Activated T-cell treated with anti-CD3 and anti-CD28 coated beads, Interleukin-2, amount 50 U/mL, for 24 hours (primary cell): Measurements from ENCODE around the gene OSM.

Source experiments
- DNase-seq: peaks from one replicate; pipeline ENCODE4 v3.0.0-alpha.2; 2020
- H3K27ac Mint-ChIP-seq: 2 replicates; pipeline ENCODE4 v1.8.0; 2020; ENCODE audit warnings: mild to moderate bottlenecking, mixed read lengths
- H3K27me3 Mint-ChIP-seq: 2 replicates; pipeline ENCODE4 v1.8.0; 2020; ENCODE audit warnings: mixed read lengths
- H3K36me3 Mint-ChIP-seq: 2 replicates; pipeline ENCODE4 v1.8.0; 2020; ENCODE audit warnings: low read depth, mixed read lengths
- H3K4me1 Mint-ChIP-seq: 2 replicates; pipeline ENCODE4 v1.8.0; 2020; ENCODE audit warnings: low read depth, mixed read lengths
- H3K4me3 Mint-ChIP-seq: 2 replicates; pipeline ENCODE4 v1.8.0; 2020; ENCODE audit warnings: mild to moderate bottlenecking, moderate library complexity, mixed read lengths
- H3K9me3 Mint-ChIP-seq: 2 replicates; pipeline ENCODE4 v1.8.0; 2020; ENCODE audit warnings: mixed read lengths

The OSM gene

GRCh38 chr22:30305519-30305905, 38.9 kb upstream of the OSM start:
- peak overlapping the region; percentile 96 for H3K27ac Mint-ChIP-seq
- H3K9me3 Mint-ChIP-seq = no peaks in the 10 kb centered on the region
- DNase-seq = peak; percentile 61
- no peaks in the 10 kb centered on the region for H3K27me3 Mint-ChIP-seq
- peaks cover 31% of the 10 kb centered on the region for H3K36me3 Mint-ChIP-seq
- peaks cover 99% of the 10 kb centered on the region for H3K4me1 Mint-ChIP-seq
- H3K4me3 Mint-ChIP-seq = peak overlapping the region; percentile 62

- Mint-ChIP-seq H3K4me3 (peak overlapping the region; percentile 62), H3K36me3 (peaks cover 37% of the 10 kb centered on the region), H3K9me3 (no peaks in the 10 kb centered on the region), H3K27ac (peak overlapping the region; percentile 96), H3K4me1 (peaks cover 94% of the 10 kb centered on the region), H3K27me3 (no peaks in the 10 kb centered on the region)
- no peak for DNase-seq
Observed at GRCh38 chr22:30304495-30305244, 38.0 kb upstream of the OSM start.

- peaks cover 92% of the 10 kb centered on the region for H3K4me1 Mint-ChIP-seq
Observed at GRCh38 chr22:30302810-30303138, 36.1 kb upstream of the OSM start.

GRCh38 chr22:30301995-30302809, 35.6 kb upstream of the OSM start:
- peak; percentile 42 for DNase-seq
- H3K4me3 Mint-ChIP-seq = no peak overlapping the region
- no peaks in the 10 kb centered on the region for H3K9me3 Mint-ChIP-seq
- H3K4me1 Mint-ChIP-seq = peaks cover 93% of the 10 kb centered on the region
- no peaks in the 10 kb centered on the region for H3K27me3 Mint-ChIP-seq
- H3K27ac Mint-ChIP-seq = peak overlapping the region; percentile 96
- peaks cover 61% of the 10 kb centered on the region for H3K36me3 Mint-ChIP-seq

More at GRCh38 chr22:30302810-30303138, 36.1 kb upstream of the OSM start:
- Mint-ChIP-seq H3K36me3 (peaks cover 56% of the 10 kb centered on the region), H3K4me3 (no peak overlapping the region), H3K27me3 (no peaks in the 10 kb centered on the region), H3K9me3 (no peaks in the 10 kb centered on the region), H3K27ac (peak overlapping the region; percentile 96)
- DNase-seq = no peak

- no peak for DNase-seq
- H3K27me3 Mint-ChIP-seq = no peaks in the 10 kb centered on the region
- H3K4me3 Mint-ChIP-seq = no peak overlapping the region
- H3K4me1 Mint-ChIP-seq = peaks cover 84% of the 10 kb centered on the region
- peak overlapping the region; percentile 65 for H3K27ac Mint-ChIP-seq
- H3K9me3 Mint-ChIP-seq = no peaks in the 10 kb centered on the region
- peaks cover 80% of the 10 kb centered on the region for H3K36me3 Mint-ChIP-seq
Observed at GRCh38 chr22:30299322-30299721, 32.7 kb upstream of the OSM start.

- Mint-ChIP-seq H3K4me1 (peaks cover 72% of the 10 kb centered on the region), H3K36me3 (peaks cover 83% of the 10 kb centered on the region), H3K4me3 (no peak overlapping the region)
Observed at GRCh38 chr22:30297991-30298701, 31.5 kb upstream of the OSM start.

GRCh38 chr22:30297276-30297990, 30.8 kb upstream of the OSM start:
- peaks cover 82% of the 10 kb centered on the region for H3K36me3 Mint-ChIP-seq
- DNase-seq = no peak
- H3K4me1 Mint-ChIP-seq = peaks cover 65% of the 10 kb centered on the region
- no peaks in the 10 kb centered on the region for H3K9me3 Mint-ChIP-seq
- no peak overlapping the region for H3K4me3 Mint-ChIP-seq
- H3K27ac Mint-ChIP-seq = peak overlapping the region; percentile 51
- H3K27me3 Mint-ChIP-seq = no peaks in the 10 kb centered on the region

More at GRCh38 chr22:30297991-30298701, 31.5 kb upstream of the OSM start:
- DNase-seq = no peak
- Mint-ChIP-seq H3K9me3 (no peaks in the 10 kb centered on the region), H3K27me3 (no peaks in the 10 kb centered on the region), H3K27ac (peak overlapping the region; percentile 51)

GRCh38 chr22:30296833-30297232, 30.2 kb upstream of the OSM start:
- Mint-ChIP-seq H3K9me3 (no peaks in the 10 kb centered on the region), H3K4me3 (no peak overlapping the region), H3K27me3 (no peaks in the 10 kb centered on the region), H3K4me1 (peaks cover 59% of the 10 kb centered on the region), H3K27ac (peak overlapping the region; percentile 51), H3K36me3 (peaks cover 80% of the 10 kb centered on the region)
- no peak for DNase-seq

- no peak for DNase-seq
- Mint-ChIP-seq H3K4me3 (no peak overlapping the region), H3K27me3 (no peaks in the 10 kb centered on the region), H3K4me1 (peaks cover 57% of the 10 kb centered on the region), H3K27ac (peak overlapping the region; percentile 51), H3K9me3 (no peaks in the 10 kb centered on the region), H3K36me3 (peaks cover 80% of the 10 kb centered on the region)
Observed at GRCh38 chr22:30296324-30296723, 29.7 kb upstream of the OSM start.

GRCh38 chr22:30295576-30295975, 28.9 kb upstream of the OSM start:
- H3K27ac Mint-ChIP-seq = peak overlapping the region; percentile 51
- H3K36me3 Mint-ChIP-seq = peaks cover 75% of the 10 kb centered on the region
- no peak overlapping the region for H3K4me3 Mint-ChIP-seq

GRCh38 chr22:30294830-30295229, 28.2 kb upstream of the OSM start:
- DNase-seq = no peak
- Mint-ChIP-seq H3K36me3 (peaks cover 70% of the 10 kb centered on the region), H3K9me3 (no peaks in the 10 kb centered on the region), H3K4me3 (no peak overlapping the region), H3K27ac (peak overlapping the region; percentile 22), H3K4me1 (peaks cover 60% of the 10 kb centered on the region), H3K27me3 (no peaks in the 10 kb centered on the region)

More at GRCh38 chr22:30295576-30295975, 28.9 kb upstream of the OSM start:
- Mint-ChIP-seq H3K27me3 (no peaks in the 10 kb centered on the region), H3K9me3 (no peaks in the 10 kb centered on the region), H3K4me1 (peaks cover 56% of the 10 kb centered on the region)
- no peak for DNase-seq

- Mint-ChIP-seq H3K27ac (peak overlapping the region; percentile 67), H3K4me3 (no peak overlapping the region), H3K4me1 (peaks cover 58% of the 10 kb centered on the region), H3K36me3 (peaks cover 62% of the 10 kb centered on the region), H3K9me3 (no peaks in the 10 kb centered on the region), H3K27me3 (no peaks in the 10 kb centered on the region)
- no peak for DNase-seq
Observed at GRCh38 chr22:30294066-30294465, 27.4 kb upstream of the OSM start.

- peaks cover 55% of the 10 kb centered on the region for H3K4me1 Mint-ChIP-seq
- H3K36me3 Mint-ChIP-seq = peaks cover 52% of the 10 kb centered on the region
- peak overlapping the region; percentile 22 for H3K27ac Mint-ChIP-seq
- H3K27me3 Mint-ChIP-seq = no peaks in the 10 kb centered on the region
- no peak for DNase-seq
- no peak overlapping the region for H3K4me3 Mint-ChIP-seq
- H3K9me3 Mint-ChIP-seq = no peaks in the 10 kb centered on the region
Observed at GRCh38 chr22:30293026-30293425, 26.4 kb upstream of the OSM start.
